Natural killer cell (primary cell): ENCODE data around the gene ARHGEF4. TPM values are rescaled to one million over a fixed set of nuclear protein-coding genes. Genes with fewer than 3 reads are reported as not detected.

ENCODE experiments used
- ATAC-seq, 3 donors: fragments of 150-1000 bp in 2 of 3; fragments of 200-7000 bp in 1 of 3; cut with Tn5 transposase; 1 replicate in 1 of 3; 2 replicates in 2 of 3; pipeline ENCODE4 v1.10.0; 2021; ENCODE audit warnings: mild to moderate bottlenecking in 2 of 3, moderate library complexity in 2 of 3
- DNase-seq, 2 donors: peaks; one replicate each; pipeline versions ENCODE4 v3.0.0 to v3.0.0-alpha.2; 2013 to 2021; ENCODE audit warnings: mixed read lengths in 1 of 2
- H3K27ac ChIP-seq: one replicate; pipeline ENCODE4 v1.5.1; 2013; ENCODE audit warnings: mild to moderate bottlenecking, low read length
- H3K27me3 ChIP-seq: one replicate; pipeline ENCODE4 v1.6.1; 2013; ENCODE audit warnings: low read length; ENCODE audit not compliant: control insufficient read depth, insufficient read depth
- H3K36me3 ChIP-seq: one replicate; pipeline ENCODE4 v1.6.1; 2013; ENCODE audit warnings: low read length; ENCODE audit not compliant: control insufficient read depth, insufficient read depth
- H3K4me1 ChIP-seq: one replicate; pipeline ENCODE4 v1.6.1; 2013; ENCODE audit warnings: low read length; ENCODE audit not compliant: control insufficient read depth, insufficient read depth
- H3K4me3 ChIP-seq: one replicate; pipeline ENCODE4 v1.5.1; 2013; ENCODE audit warnings: low read length
- H3K9me3 ChIP-seq: one replicate; pipeline ENCODE4 v1.6.1; 2013; ENCODE audit warnings: low read length; ENCODE audit not compliant: control insufficient read depth, insufficient read depth
- H3K27ac Mint-ChIP-seq, 2 donors: one replicate each; pipeline ENCODE4 v1.8.0; 2022; ENCODE audit warnings: mild to moderate bottlenecking in 2 of 2, mixed read lengths in 2 of 2, moderate library complexity in 1 of 2
- H3K27me3 Mint-ChIP-seq, 2 donors: one replicate each; pipeline ENCODE4 v1.8.0; 2022; ENCODE audit warnings: low read depth in 2 of 2, mixed read lengths in 2 of 2
- H3K36me3 Mint-ChIP-seq: one replicate; pipeline ENCODE4 v1.8.0; 2022; ENCODE audit warnings: mixed read lengths
- H3K4me1 Mint-ChIP-seq, 2 donors: one replicate each; pipeline ENCODE4 v1.8.0; 2022; ENCODE audit warnings: mixed read lengths in 2 of 2
- H3K4me3 Mint-ChIP-seq: one replicate; pipeline ENCODE4 v1.8.0; 2022; ENCODE audit warnings: mild to moderate bottlenecking, moderate library complexity, mixed read lengths
- H3K9me3 Mint-ChIP-seq, 2 donors: one replicate each; pipeline ENCODE4 v1.8.0; 2022; ENCODE audit warnings: mixed read lengths in 2 of 2
- CTCF ChIP-seq: fragments of 200-600 bp; IDR thresholded peaks from one replicate; pipeline ENCODE4 v1.8.0; 2022; ENCODE audit warnings: antibody characterized with exemption
- WGBS: methylation state at CpG from one replicate; pipeline ENCODE4 v1.1.7; 2013; ENCODE audit warnings: missing lambda C conversion rate; ENCODE audit not compliant: insufficient coverage; 5-methylcytosine and 5-hydroxymethylcytosine counted together
- intact Hi-C: fragments of 100-400 bp; cut with micrococcal nuclease; formaldehyde crosslinking; loops from one replicate; pipeline ENCODE4 v1.14.2; 2022
- total RNA-seq, 4 donors: library from RNA; stranded (reverse); fragments of 120-200 nt in 1 of 4; gene quantifications; one replicate each; pipeline versions ENCODE4 v1.2.3 to v1.2.4, GENCODE V29; 2013 to 2022

The ARHGEF4 gene
- total RNA-seq, 3 donors from 2014 or later (not counting 1 experiment from before 2014, with no cell fraction given): 0.11 TPM; not detected in 2

DNA sequence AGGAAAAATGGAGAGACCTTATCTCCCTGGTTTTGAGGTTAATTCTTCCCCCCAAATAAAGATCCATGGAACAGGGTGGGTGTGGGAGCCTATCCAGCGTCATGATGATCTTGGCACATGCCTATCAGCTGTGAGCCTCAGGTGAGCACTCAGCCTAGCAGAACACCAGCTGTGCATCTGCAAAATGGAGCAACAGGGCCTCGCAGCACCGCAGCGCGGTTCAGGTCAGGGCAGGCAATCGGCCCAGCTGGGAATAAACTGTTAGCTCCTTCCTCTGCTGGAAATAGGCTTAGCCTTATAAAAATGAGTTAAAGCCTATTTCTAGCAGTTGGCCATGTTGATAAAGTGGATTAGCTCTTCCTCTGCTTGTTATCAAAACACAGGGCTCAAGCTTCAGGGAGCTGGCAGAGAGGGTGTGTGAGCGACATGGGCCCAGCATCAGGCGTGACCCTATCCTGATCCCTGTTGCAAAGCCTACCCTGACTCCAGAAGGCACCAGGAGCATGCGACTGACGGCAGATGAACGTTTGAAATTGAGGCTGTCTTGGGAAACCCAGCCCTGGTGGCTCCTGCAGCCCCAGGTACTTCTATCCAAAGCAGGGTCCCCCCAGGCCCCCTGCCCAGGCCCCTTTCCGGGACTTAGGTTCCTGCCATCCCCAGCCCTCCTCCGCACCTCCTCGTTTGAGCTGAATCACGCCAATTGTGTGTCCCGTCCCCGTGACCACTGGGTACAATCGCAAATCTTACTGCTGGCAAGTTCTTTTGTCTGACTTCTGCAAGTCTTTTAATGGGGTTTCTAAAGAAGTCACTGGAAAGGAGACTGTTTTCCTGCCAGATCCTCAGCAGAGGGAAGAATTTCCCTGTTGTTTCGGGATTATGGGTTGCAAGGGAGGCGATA is 35.4 kb downstream of the ARHGEF4 start:
- Mint-ChIP-seq H3K27ac (no peak overlapping the region), H3K4me3 (no peak overlapping the region), H3K27me3 (peaks cover 15 to 38% of the 10 kb centered on the region in 2 donors), H3K9me3 (no peaks in the 10 kb centered on the region), H3K4me1 (peaks cover 8 to 13% of the 10 kb centered on the region in 2 donors), H3K36me3 (no peaks in the 10 kb centered on the region)
- 86% methylated on average over 20 of the region's 20 CpGs for WGBS
- Histone ChIP-seq H3K27me3 (no peaks in the 10 kb centered on the region), H3K4me3 (no peak overlapping the region), H3K36me3 (no peaks in the 10 kb centered on the region), H3K9me3 (no peaks in the 10 kb centered on the region), H3K4me1 (no peaks in the 10 kb centered on the region), H3K27ac (no peak overlapping the region)
- DNase-seq (no peak), ATAC-seq (no peak)
- no peak for TF ChIP-seq CTCF
- intact Hi-C loops: no loop called here

GRCh38 chr2:130872741-130873125 is 36.0 kb downstream of the ARHGEF4 start:
- H3K9me3 Mint-ChIP-seq: no peaks in the 10 kb centered on the region
- 77% methylated on average over 6 of the region's 6 CpGs for WGBS
- H3K4me3 Mint-ChIP-seq: no peak overlapping the region
- peaks cover 15 to 38% of the 10 kb centered on the region in 2 donors for H3K27me3 Mint-ChIP-seq
- H3K36me3 Mint-ChIP-seq: no peaks in the 10 kb centered on the region
- ATAC-seq (no peak), DNase-seq (no peak)
- H3K4me3 ChIP-seq: no peak overlapping the region
- H3K27ac ChIP-seq: no peak overlapping the region
- no peaks in the 10 kb centered on the region for H3K36me3 ChIP-seq
- H3K4me1 Mint-ChIP-seq: peaks cover 8 to 13% of the 10 kb centered on the region in 2 donors
- H3K27ac Mint-ChIP-seq: no peak overlapping the region
- H3K27me3 ChIP-seq: no peaks in the 10 kb centered on the region
- H3K9me3 ChIP-seq: no peaks in the 10 kb centered on the region
- no peak for TF ChIP-seq CTCF
- H3K4me1 ChIP-seq: no peaks in the 10 kb centered on the region
- intact Hi-C loops: loop anchor here (1.0 kb wide), 1 partner anchor 74 kb away; no protein-coding TSS in a partner anchor

GRCh38 chr2:130873700-130874346 is 37.1 kb downstream of the ARHGEF4 start:
- intact Hi-C loops: loop anchor here (1.0 kb wide), 1 partner anchor 76 kb away; no protein-coding TSS in a partner anchor
- ATAC-seq: peak in 2 of 3 donors; percentile 83 to 85
- H3K27me3 Mint-ChIP-seq: peaks cover 14 to 41% of the 10 kb centered on the region in 2 donors
- Histone ChIP-seq H3K27ac (no peak overlapping the region), H3K4me1 (no peaks in the 10 kb centered on the region), H3K9me3 (no peaks in the 10 kb centered on the region), H3K36me3 (no peaks in the 10 kb centered on the region), H3K4me3 (no peak overlapping the region), H3K27me3 (no peaks in the 10 kb centered on the region)
- 45% methylated on average over 9 of the region's 9 CpGs for WGBS
- H3K36me3 Mint-ChIP-seq: no peaks in the 10 kb centered on the region
- no peak overlapping the region for H3K4me3 Mint-ChIP-seq
- no peaks in the 10 kb centered on the region for H3K9me3 Mint-ChIP-seq
- peak; percentile 58 for TF ChIP-seq CTCF
- no peak overlapping the region for H3K27ac Mint-ChIP-seq
- DNase-seq: peak; percentile 56 to 80
- H3K4me1 Mint-ChIP-seq: peaks cover 8 to 13% of the 10 kb centered on the region in 2 donors
